Muscle of arm (tissue), 12 donors: ENCODE measurements around the gene MACROH2A1. TPM values are rescaled to one million over a fixed set of nuclear protein-coding genes. Genes with fewer than 3 reads are reported as not detected.

Experiments
- DNase-seq: peaks from one replicate; pipeline ENCODE4 v3.0.0-alpha.2; 2013
- polyA plus RNA-seq, 12 donors: library from polyadenylated mRNA; unstranded; fragments of 120-200 nt; gene quantifications; one replicate each; pipeline ENCODE4 v1.2.1, GENCODE V29; 2013; ENCODE audit not compliant: insufficient read length in 12 of 12

The MACROH2A1 gene
- polyA plus RNA-seq, 12 donors, result 88.1 to 197 (median 101) TPM; not detected in 1

DNA sequence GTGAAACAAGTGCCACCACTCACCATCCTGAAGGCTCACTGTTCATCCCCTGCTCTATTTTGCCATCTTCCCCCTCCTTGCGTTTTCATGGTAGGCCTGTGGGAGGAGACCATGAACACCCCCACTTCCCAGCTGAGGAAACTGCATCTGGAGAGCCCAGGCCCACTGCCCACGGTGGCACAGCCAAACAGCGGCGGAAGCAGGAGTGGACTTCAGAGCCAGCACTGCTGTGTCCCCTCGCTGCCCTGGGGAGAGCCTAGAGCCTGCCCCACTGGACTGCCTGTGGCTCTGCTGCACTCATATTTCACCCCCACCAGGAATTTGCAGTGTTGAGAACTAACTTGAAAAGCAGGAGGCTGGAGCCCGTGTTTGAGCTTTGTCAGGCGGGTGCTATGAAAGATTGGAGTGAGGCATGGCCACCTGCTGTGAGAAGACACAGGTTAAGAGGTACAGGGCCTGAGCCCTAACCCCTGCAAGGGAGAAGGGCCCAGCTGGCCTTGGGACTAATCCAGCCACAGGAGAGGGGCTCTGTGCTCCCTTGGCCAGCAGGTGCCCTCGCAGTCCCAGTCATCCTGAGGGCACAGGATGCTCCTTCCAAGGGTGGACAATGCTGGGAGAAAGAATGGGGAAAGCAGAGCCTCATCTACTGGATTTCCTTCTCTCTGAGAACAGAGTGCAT, 79.0 kb downstream of the MACROH2A1 start:
- no peak for DNase-seq

DNA sequence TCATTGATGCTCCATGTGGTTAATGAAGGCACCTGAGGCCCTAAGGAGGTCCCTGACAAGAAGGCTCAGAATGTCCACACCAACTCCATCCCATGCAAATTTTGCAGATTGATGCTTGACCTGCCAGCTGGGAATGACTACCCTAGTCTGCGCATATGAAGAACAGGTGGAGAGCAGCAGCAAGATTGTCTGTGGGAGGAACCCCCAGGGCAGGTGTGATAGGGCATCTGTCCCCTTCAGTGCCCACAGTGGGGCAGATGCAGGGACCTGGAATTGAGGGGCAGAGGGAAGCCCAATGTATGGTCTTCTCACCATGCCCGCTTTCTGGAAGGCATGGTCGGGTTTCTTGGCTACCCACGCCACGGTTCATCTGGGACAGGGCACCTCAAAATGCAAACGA, 79.6 kb downstream of the MACROH2A1 start:
- DNase-seq, result no peak

DNA sequence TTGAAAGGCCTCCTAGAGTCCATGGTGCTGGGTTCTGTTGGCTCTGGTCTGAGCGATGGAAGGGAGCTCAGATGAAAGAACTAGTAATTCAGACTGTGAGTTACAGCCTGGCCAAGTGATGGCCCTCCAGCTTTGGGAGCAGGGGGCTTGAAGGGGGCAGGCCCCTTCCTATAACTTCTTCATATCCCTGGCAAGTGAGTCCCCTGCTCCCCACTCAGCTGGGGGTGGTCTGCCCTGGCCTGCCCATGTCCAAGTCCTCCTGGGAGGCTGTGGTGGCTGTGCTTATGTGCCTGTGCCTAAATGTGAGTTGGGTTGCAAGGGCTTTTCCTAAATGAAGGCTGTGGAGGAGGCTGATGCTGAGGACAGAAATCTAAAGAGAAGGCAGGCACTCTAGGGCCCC, 80.1 kb downstream of the MACROH2A1 start:
- no peak for DNase-seq

DNA sequence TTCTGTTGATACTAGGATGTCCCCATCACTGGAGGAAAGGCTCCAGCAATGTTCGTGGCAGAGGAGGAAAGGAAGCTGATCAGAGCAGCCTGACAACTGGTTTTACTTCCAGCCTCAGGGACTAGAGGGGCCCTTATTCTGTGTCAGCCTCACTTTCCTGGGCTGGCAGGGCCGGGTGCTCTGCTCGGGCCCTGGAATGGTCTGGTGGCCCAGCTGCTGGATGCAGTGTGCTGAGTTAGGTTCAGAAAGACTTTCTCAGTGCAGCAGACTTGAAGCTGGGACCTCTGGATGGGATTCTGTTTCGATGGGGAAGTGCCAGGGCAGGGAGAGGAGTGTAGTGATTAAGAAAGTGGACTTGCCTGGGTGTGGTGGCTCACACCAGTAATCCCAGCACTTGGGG, 81.0 kb downstream of the MACROH2A1 start:
- DNase-seq, result no peak

DNA sequence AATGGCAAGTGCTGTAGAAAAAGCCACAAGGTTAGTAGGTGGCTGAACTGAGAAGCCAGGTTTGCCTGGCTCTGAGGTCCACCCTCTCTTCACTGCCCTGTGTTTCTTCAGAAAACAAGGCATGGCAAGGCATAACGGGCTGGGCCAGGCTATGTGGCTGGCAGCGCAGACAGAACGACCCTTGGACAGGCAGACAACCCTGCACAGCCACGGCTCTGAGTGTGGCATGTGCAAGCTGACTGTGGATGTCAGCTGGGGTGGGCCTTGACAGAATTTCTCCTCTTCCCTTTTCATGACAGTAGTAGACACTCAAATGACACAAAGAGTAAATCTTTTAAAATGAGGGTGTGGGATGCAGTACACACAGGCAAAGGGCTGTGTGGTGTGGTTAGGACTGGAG, 81.7 kb downstream of the MACROH2A1 start:
- DNase-seq, result no peak

DNA sequence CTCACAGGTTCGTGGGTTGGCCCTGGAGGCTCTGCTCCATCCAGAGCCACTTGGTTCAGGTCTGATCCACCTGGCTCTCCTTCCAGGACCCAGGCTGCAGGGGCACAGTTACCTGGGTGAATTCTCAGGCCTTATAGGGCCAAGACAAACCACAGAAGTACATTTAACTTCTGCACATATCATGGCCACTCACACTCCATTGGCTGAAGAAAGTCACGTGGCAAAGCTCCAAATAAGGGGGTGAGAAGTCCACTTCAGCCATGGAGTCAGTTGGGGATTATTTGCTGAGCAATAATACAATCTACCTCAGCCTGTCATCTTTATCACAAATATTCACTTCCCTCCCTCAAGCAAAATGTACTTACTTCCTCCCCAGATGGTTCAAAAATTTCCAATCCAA, 83.6 kb downstream of the MACROH2A1 start:
- DNase-seq, result no peak

DNA sequence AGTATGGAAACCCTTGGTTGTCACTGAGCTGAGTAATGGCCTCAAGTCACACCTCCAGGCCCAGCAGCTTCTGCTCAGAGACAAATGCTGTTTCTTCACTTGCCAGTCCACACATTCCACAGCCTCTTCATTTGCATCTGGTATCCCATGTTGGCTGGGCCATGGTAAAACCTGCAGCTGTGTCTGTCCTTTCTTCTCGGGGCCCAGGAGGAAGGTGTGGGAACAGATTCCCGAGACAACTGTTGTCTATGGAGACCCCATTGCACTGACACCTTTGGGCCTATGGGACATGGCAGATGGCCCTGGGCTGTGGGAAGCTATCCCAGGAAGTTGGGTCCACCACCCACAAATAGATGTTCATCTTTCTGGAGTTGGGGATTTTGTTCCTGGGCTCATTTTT, 85.1 kb downstream of the MACROH2A1 start:
- no peak for DNase-seq

DNA sequence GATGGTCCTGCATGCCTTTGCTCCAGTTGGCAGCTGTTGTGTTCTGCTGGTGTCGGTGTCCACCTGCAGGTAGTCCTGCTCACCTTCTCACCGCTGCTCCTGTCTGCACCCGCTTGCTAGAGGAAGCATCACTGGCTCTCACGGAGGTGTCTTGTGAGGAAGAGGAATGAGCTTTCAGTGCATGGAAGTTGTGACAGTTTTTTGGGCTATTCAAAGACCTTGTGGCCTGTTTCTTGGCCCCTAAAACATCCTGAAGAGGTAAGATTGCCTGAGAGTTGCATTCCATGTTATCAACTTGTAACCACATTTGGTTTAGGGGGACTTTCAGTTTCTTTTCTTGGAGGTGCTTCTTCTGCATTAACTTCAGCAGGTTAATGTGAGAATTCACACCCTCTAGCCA, 85.6 kb downstream of the MACROH2A1 start:
- DNase-seq, result no peak

DNA sequence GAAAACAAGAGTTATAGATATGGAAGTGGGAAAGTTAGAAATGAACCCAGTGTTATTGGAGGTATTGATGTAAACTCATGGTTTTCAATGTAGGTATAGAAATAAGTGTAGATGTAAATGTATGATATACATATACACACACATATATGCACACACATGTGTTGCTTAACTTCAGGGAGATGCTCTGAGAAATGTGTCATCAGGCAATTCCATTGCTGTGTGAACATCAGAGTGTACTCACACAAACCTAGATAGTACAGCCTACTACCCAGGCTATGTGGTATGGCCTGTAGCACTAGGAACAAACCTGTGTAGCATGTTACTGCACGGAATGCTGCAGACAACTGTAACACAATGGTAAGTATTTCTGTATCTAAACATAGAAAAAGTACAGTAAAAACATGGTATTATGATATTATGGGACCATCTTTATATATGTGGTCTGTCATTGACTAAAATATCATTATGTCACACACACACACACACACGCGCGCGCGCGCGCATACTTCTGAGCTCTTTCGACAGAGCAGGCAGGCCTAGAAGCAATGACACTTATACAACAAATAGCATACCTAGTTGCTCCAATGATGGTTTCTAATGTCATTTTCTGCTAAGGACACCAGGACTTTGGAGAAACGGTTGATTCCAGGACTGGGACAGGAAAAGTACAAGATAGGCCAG, 86.6 kb downstream of the MACROH2A1 start:
- no peak for DNase-seq

DNA sequence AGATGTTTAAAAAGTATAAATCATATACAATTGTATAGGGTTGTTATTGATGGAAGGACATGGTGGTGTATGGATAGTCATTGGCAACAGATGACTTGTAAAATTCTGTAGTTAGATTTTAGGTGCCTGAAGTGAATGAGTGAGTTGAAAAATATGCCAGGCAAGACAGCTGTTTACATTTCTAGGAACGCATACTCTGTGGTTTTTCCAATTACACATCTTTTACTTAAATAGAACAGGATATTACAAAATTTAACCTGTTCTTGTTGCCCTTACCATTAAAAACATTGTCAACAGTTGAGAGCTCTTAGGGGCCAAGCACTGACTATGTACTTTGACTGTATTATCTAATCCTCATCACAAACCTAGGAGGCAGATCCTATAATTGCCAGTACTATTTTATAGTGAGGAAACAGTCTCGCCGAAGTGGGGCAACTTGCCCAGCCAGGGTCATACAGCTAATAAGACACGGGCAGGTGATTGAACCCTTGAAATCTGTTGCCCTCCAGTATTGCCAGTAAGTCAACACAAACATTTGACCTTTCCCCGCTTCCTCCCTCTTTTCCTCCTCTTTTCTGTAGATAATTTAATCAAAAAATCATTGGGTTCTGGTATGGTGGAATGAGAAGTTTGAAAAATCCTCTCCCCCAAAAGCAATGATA, 88.6 kb downstream of the MACROH2A1 start:
- DNase-seq, result no peak

DNA sequence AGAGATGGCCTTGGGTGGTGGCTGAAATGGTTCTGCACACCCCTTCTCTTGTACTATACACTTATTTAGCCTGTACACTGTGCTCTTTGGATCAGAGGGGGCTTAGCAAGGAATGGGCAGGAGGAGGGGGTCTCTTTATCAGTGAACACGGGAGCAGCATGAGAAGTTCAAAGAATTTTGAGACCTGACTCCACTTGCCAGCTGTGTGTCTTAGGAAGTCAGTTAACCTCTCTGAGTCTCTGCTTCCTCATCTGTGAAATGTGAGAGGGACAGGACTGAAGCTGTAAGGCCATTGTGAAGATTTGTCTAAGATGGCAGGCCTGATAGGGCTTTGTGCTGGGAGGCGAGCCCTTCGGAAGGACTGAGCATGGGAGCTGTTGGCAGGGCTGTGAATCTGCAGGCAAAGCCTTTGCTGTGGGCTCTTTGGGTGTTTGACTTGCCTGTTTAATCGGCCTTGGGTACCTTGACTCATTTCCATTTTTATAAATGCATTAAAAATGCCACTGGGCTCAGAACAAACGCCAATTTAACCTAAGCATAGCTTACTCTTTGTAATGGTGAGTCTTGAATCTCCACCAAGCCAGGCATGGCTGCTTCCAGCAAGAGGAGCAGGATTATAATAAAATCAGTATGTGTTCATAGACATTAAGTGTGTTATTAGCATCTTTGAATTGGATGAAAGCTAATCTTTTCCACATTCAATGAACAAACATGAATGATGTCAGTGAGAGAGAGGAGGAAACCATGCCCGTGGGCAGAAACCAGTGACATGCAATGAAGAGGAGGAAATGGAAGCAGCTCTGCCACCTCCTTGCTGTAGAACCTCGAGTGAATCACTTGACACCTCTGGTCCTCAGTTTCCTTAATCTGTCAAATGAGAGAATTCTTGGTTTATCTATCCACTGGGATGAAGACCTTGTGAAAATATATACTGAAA, 89.4 kb downstream of the MACROH2A1 start:
- DNase-seq, result no peak

DNA sequence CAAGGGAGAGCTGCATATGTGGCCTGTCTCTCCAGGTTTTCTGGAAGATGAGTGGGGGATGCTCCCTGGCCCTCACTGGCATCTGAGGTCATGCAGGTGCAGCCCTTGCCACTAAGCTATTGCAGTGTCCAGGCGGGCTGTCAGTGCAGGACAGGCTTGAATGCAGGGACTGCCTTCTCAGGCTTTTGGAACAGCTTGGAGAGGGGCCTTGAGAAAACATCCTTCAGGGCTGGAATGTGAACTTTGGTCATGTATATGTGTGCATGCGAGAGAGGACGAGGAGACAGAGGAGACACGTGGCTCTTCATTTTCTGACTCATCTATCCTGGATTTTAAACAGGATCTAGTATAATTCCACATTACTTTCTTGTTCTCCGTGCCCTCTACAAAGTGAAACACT, 90.3 kb downstream of the MACROH2A1 start:
- no peak for DNase-seq

DNA sequence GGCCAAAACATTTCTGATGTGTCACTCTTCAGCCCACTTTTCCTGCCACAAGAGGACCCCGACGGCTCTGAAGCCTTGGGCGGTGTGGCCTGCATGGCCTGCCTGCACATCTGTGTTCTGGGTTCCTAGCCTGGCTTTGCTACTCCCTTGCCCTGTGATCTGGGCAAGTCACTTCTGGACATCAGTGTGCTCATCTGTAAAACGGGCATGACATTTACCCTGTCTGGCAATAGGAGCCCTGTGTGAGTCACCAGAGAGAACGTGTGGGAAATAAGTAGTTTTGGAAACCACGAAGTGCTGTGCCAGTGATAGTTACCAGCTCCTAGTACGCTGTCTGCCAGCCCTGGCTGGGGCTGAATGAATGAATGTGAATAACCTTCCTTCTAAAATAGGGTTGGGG, 90.8 kb downstream of the MACROH2A1 start:
- no peak for DNase-seq

DNA sequence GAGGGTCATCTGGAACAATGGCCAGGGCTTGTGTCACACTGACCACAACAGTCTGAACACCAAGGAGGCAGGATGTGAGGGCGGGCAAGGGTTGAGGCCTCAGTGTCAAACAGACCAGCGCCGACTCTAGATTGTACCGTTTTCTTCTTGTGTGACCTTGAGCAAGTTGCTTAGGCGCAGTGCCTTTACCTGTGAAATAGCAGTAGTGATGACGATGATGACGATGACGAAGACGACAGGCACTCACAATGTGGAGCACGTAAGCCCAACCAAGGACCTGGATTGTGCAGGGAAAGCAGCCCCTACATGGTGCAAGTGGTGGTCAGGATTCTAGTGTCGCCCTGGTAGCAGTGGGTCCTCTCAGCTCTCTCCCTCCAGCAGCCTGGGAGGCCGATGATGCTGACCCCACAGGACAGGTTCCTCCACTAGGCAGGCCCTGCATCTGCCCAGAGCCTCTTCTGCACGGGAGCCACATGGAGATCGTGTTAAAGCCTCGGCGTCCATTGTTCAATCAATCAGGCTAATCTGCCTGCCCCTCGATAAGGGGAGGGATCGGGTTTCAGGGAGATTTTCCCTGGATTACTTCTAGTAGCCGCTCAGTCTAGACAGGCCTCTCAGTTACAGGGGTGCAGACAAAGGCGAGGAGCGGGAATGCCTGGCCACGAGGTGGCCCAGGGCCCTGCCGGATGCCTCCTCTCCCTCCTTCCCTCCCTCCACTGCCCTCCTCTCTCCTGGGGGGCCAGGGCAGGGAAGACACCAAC, 91.7 kb downstream of the MACROH2A1 start:
- DNase-seq, result no peak

DNA sequence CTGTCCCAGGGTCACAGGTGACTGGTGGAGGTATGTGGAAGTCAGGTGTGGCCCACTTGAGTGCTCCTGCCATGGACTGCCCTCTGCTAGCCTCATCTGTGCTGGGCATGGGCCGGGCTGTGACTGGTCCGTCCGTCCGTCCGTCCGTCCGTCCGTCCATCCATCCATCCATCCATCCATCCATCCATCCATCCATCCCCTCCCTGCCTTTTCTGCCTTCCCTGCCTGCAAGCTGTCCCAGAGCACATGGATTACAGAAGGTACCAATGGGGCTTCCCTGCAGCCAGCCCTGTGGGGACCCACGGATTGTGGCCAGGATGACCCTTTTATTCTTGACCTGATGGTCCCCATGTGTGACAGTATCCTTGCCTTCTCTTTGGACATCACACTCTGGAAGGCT, 92.5 kb downstream of the MACROH2A1 start:
- no peak for DNase-seq

DNA sequence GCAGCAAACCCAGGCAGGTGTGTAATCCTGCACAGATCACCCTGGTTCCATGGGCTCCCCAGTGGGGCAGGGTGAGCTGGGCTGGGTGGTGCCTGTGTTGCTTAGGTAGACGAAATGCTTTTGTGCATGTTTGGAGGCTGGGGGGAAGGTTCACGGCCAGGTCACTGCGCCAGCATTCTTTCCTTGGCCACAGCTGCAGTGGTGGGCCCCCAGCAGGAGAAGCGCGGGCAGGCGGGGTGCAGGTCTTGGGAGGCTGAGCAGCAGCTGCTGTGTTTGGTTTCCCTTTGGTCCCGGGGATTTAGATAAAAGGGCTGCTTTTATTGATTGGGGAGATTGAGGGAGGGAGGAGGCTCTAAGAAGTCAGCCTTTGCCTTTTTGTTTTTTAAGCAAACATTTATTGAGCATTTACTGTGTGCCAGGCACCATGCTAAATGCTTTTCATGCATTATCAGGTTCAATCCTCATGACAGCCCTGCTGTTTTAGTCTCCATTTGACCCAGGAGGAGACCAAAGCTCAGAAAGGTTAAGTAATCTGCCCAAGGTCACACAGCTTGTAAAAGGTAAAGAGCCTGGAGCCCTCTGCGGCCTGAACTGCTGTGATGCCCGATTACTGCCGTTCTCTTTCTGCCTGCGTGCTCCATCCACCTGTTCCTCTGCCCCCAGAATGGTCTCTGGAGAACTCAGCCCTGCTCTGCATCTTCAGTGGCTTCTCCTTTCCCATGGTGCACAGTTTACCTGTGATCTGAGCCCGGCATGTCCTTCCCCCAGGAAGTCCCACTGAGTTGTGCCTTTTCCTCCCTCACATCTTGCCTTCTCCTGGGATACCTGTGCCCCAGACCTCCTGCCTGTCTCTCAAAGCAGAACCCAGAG, 94.4 kb downstream of the MACROH2A1 start:
- DNase-seq, result peak; percentile 7

DNA sequence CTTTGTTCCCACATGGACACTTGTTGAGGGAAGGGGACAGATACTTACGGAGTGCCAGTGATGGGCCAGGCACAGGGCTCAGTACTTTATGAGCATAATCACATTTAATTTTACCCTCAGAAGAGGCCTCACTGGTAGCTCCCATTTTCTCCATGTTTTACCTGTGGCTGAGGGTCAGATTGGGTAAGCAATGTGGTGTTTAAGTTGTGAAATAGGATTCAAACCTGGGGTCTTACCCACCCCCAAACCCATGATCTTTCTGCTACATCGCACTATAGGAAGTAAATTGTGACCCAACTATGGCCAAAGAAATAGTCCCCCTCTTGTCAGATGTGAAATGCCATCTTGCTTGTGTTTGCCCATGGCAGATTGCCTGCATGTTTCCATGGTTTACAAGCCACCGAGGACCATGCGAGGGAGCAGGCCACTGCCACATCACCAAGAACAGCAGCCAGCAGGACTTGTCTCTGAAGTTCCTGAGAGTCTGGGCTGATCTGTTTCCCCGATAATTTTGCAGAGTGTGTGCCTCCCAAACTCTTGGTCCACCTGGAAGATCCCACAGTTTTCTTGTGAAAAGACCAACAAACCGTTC, 95.4 kb downstream of the MACROH2A1 start:
- DNase-seq, result no peak

DNA sequence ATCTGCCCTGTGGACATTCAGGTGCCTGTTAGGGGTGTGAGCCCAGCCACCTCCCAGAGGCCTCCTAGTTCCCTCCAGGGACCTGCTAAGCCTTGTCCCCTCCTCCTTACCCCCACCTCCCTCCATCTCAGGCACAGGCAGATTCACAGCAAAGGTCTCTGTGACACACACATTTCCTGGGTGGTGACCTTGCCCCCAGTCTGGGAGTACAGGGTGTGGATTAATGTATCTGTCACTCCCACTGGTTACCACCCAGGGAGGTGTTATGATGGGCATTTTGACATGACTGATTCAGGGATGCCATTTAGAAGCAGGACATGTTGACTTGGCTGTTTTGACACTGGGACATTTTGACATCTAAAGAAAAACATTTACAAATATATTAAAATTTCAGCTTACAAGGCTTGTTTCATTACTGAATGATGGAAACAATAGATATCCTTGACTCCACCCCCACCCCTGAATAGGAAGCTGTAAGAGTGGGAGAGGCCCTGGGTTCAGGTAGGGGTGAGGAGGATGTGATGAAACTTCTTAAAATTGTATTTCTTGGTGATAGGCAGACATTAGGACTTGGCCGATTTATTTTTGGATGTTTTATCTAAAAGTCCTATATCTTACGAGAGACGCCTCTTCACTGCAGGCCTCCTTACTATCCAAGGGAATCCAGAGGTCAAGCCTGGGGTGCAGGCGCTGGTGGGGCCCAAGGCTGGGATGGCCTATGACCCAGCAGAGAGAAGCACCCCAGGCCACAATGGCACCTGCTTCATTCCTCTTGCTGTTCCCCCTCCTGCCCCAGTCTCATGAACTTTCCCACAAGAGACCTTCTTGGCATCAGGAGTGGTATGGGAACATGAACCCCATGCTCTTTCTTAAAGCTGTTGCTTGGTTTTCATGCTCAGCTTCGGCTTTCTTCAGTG, 101.9 kb downstream of the MACROH2A1 start:
- DNase-seq, result no peak

DNA sequence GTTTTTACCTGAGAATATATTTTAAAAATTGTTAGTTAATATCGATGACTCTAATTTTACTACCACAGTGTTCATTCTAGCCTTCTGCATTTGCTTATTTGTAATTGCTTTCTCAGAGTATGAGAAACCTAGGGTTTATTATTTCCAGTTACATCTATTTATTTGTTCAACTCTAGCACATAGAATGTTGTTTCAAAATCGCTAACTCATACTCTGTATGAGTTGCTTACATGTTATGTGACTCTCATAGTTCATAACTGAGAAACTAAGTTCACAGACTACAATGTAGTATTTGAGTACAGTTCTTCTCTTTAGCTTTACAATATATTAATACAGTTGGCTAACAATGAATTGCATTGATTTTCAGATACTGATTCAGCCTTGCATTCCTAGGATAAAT, 103.2 kb downstream of the MACROH2A1 start:
- no peak for DNase-seq
